ENCODE results near the gene ATP10D. TPM values are rescaled to one million over a fixed set of nuclear protein-coding genes. Genes with fewer than 3 reads are reported as not detected.

ATP10D gene
- 2.6 to 3.9 TPM (median 3.6 TPM) in 5 replicates for total RNA-seq (2022; extraction: Qiagen RNA extraction; ENCODE audit: low read depth)

GRCh38 chr4:47485047-47485692, at the start of gene ATP10D:
TSS of gene ATP10D (plus strand) at chr4:47485275. CDS start at chr4:47512541, 27,266 bp downstream.

GRCh38 chr4:47463235-47463956, 21.7 kb upstream of the ATP10D start, which contains the start of gene COMMD8:
TSS of gene COMMD8 (minus strand) at chr4:47463702. CDS start at chr4:47463651, 51 bp downstream.

Other genes with a start within 250 kb of the ATP10D start
- gene COMMD8, start 21.6 kb upstream of the ATP10D start, total RNA-seq (2022; extraction: Qiagen RNA extraction; ENCODE audit: low read depth) = 12.0 to 16.6 TPM (median 13.6 TPM) in 5 replicates